IMR-90 (cell line): ENCODE data around the gene OPALIN. TPM values are rescaled to one million over a fixed set of nuclear protein-coding genes. Genes with fewer than 3 reads are reported as not detected.

Source experiments
- ATAC-seq: fragments of 200-7000 bp; cut with Tn5 transposase; 2 replicates; pipeline ENCODE4 v1.9.1; 2020; ENCODE audit warnings: low read depth, mild to moderate bottlenecking, moderate library complexity
- BruUV-seq: library from RNA; stranded (reverse); fragments of 400-500 nt; replicated peaks from 2 replicates; lab custom pipeline; 2021; lab: Mats Ljungman, UMichigan
- CTCF ChIA-PET: fragments of 300-600 bp; formaldehyde crosslinking; extraction: SDS; loops from one replicate; lab custom pipeline; 2021; ENCODE audit warnings: antibody characterized with exemption; lab: Yijun Ruan, JAX
- POLR2A ChIA-PET: fragments of 300-600 bp; sonication (Branson Sonifier 250); formaldehyde crosslinking; loops from one replicate; lab custom pipeline; 2022; ENCODE audit warnings: antibody characterized with exemption; ENCODE audit not compliant: unreplicated experiment; lab: Charles Lee
- DNase-seq: peaks from one replicate; pipeline ENCODE4 v3.0.0; 2013
- H2AFZ ChIP-seq: replicated peaks from 2 replicates; pipeline ENCODE3; 2013; ENCODE audit warnings: low read length, mild to moderate bottlenecking; ENCODE audit not compliant: poor library complexity
- H2AK5ac ChIP-seq: 2 replicates; pipeline ENCODE4 v1.6.1; 2013; ENCODE audit warnings: low read depth, low read length, inconsistent platforms
- H2AK9ac ChIP-seq: replicated peaks from 2 replicates; pipeline ENCODE3; 2013; ENCODE audit warnings: mild to moderate bottlenecking, low read depth, low read length, moderate library complexity; ENCODE audit not compliant: poor library complexity
- H2BK120ac ChIP-seq: 2 replicates; pipeline ENCODE4 v1.6.1; 2013; ENCODE audit warnings: low read depth, low read length, inconsistent platforms
- H2BK15ac ChIP-seq: 3 replicates; pipeline ENCODE4 v1.6.1; 2013; ENCODE audit warnings: low read depth, low read length, inconsistent platforms
- H2BK20ac ChIP-seq: 2 replicates; pipeline ENCODE4 v1.6.1; 2013; ENCODE audit warnings: low read depth, mild to moderate bottlenecking, inconsistent platforms, low read length, moderate library complexity
- H2BK5ac ChIP-seq: 2 replicates; pipeline ENCODE4 v1.6.1; 2013; ENCODE audit warnings: mild to moderate bottlenecking, low read depth, low read length, inconsistent platforms; ENCODE audit not compliant: poor library complexity, severe bottlenecking
- H3K14ac ChIP-seq: replicated peaks from 2 replicates; pipeline ENCODE4 v1.6.1; 2013; ENCODE audit warnings: low read depth, low read length, inconsistent platforms
- H3K18ac ChIP-seq: 2 replicates; pipeline ENCODE4 v1.6.1; 2013; ENCODE audit warnings: low read depth, low read length, control low read depth
- H3K23ac ChIP-seq: 2 replicates; pipeline ENCODE4 v1.6.1; 2013; ENCODE audit warnings: low read depth, low read length, inconsistent platforms
- H3K27ac ChIP-seq: 2 replicates; pipeline ENCODE4 v1.5.1; 2013; ENCODE audit warnings: mild to moderate bottlenecking, control low read depth, low read length; ENCODE audit not compliant: insufficient read depth
- H3K27me3 ChIP-seq: 2 replicates; pipeline ENCODE4 v1.6.1; 2013; ENCODE audit warnings: low read length; ENCODE audit not compliant: control insufficient read depth, insufficient read depth
- H3K36me3 ChIP-seq: 2 replicates; pipeline ENCODE4 v1.6.1; 2013; ENCODE audit warnings: low read length, mixed read lengths; ENCODE audit not compliant: control insufficient read depth, insufficient read depth
- H3K4ac ChIP-seq: 2 replicates; pipeline ENCODE4 v1.6.1; 2013; ENCODE audit warnings: low read depth, low read length, inconsistent platforms
- H3K4me1 ChIP-seq: 2 replicates; pipeline ENCODE4 v1.6.1; 2013; ENCODE audit warnings: low read length, mixed read lengths; ENCODE audit not compliant: control insufficient read depth, insufficient read depth
- H3K4me2 ChIP-seq: 2 replicates; pipeline ENCODE4 v1.6.1; 2013; ENCODE audit warnings: low read depth, mild to moderate bottlenecking, control low read depth, low read length, moderate library complexity
- H3K4me3 ChIP-seq: 2 replicates; pipeline ENCODE4 v1.5.1; 2013; ENCODE audit warnings: low read depth, mild to moderate bottlenecking, control low read depth, low read length, moderate library complexity; ENCODE audit not compliant: insufficient read depth
- H3K56ac ChIP-seq: 2 replicates; pipeline ENCODE4 v1.6.1; 2013; ENCODE audit warnings: low read length, inconsistent platforms; ENCODE audit not compliant: insufficient read depth; ENCODE audit errors: extremely low read depth
- H3K79me1 ChIP-seq, 2 experiments: 2 replicates each; pipeline ENCODE4 v1.6.1; 2013; ENCODE audit warnings: low read length in 2 of 2, inconsistent platforms in 1 of 2, low read depth in 1 of 2
- H3K9ac ChIP-seq: 2 replicates; pipeline ENCODE4 v1.6.1; 2013; ENCODE audit warnings: low read depth, low read length, control low read depth
- H3K9me1 ChIP-seq: 2 replicates; pipeline ENCODE4 v1.6.1; 2013; ENCODE audit warnings: low read length, inconsistent platforms; ENCODE audit not compliant: insufficient read depth
- H3K9me3 ChIP-seq: 2 replicates; pipeline ENCODE4 v1.6.1; 2013; ENCODE audit warnings: low read length; ENCODE audit not compliant: control insufficient read depth, insufficient read depth
- H4K20me1 ChIP-seq: 2 replicates; pipeline ENCODE4 v1.6.1; 2013; ENCODE audit warnings: low read length, inconsistent platforms; ENCODE audit not compliant: insufficient read depth
- H4K5ac ChIP-seq: 2 replicates; pipeline ENCODE4 v1.6.1; 2013; ENCODE audit warnings: mild to moderate bottlenecking, low read depth, low read length, control low read depth
- H4K8ac ChIP-seq, 2 experiments: 2 replicates each; pipeline ENCODE4 v1.6.1; 2013; ENCODE audit warnings: low read depth in 2 of 2, low read length in 2 of 2, control low read depth in 1 of 2, inconsistent platforms in 1 of 2
- H4K91ac ChIP-seq: 2 replicates; pipeline ENCODE4 v1.6.1; 2013; ENCODE audit warnings: low read depth, low read length, inconsistent platforms; ENCODE audit not compliant: insufficient read depth
- CEBPB ChIP-seq: IDR thresholded peaks from 2 replicates; pipeline ENCODE4 v1.6.1; 2012; ENCODE audit warnings: low read depth, low read length, improper control_type of control experiment
- FOS ChIP-seq: fragments of 150-350 bp; IDR thresholded peaks from 2 replicates; pipeline ENCODE4 v1.6.1; 2016; ENCODE audit warnings: low read depth, low read length
- MAZ ChIP-seq: IDR thresholded peaks from 2 replicates; pipeline ENCODE4 v1.6.1; 2012; ENCODE audit warnings: low read depth, mild to moderate bottlenecking, low read length, improper control_type of control experiment, moderate library complexity, borderline replicate concordance
- MXI1 ChIP-seq: IDR thresholded peaks from 2 replicates; pipeline ENCODE4 v1.6.1; 2012; ENCODE audit warnings: low read depth, mild to moderate bottlenecking, low read length, moderate library complexity, borderline replicate concordance
- NFE2L2 ChIP-seq: fragments of 150-350 bp; IDR thresholded peaks from 2 replicates; pipeline ENCODE4 v1.6.1; 2016; ENCODE audit warnings: low read depth, mild to moderate bottlenecking, low read length
- POLR2A ChIP-seq: IDR thresholded peaks from 2 replicates; pipeline ENCODE4 v1.6.1; 2012; ENCODE audit warnings: mild to moderate bottlenecking, low read depth, low read length
- RAD21 ChIP-seq: IDR thresholded peaks from 2 replicates; pipeline ENCODE4 v1.6.1; 2012; ENCODE audit warnings: low read length, improper control_type of control experiment
- RCOR1 ChIP-seq: IDR thresholded peaks from 2 replicates; pipeline ENCODE4 v1.6.1; 2012; ENCODE audit warnings: mild to moderate bottlenecking, low read length, improper control_type of control experiment; ENCODE audit not compliant: insufficient replicate concordance
- RFX5 ChIP-seq: IDR thresholded peaks from 2 replicates; pipeline ENCODE4 v1.8.0; 2012; ENCODE audit warnings: low read depth, mild to moderate bottlenecking, low read length, moderate library complexity
- USF2 ChIP-seq: fragments of 150-350 bp; IDR thresholded peaks from 2 replicates; pipeline ENCODE4 v1.6.1; 2017; ENCODE audit warnings: mild to moderate bottlenecking, antibody characterized with exemption, low read length, low read depth
- WGBS, 2 experiments: methylation state at CpG; one replicate each; pipeline versions ENCODE4 v1.1.5 to v1.1.7; 2013; ENCODE audit warnings: missing lambda C conversion rate in 2 of 2; ENCODE audit not compliant: insufficient read length in 1 of 2; ENCODE audit errors: extremely low coverage in 2 of 2; 5-methylcytosine and 5-hydroxymethylcytosine counted together
- dilution Hi-C: fragments of 300-500 bp; cut with HindIII; formaldehyde crosslinking; loops from one replicate; pipeline ENCODE4 v1.14.3; 2018; ENCODE audit warnings: low sequenced_read_pairs; ENCODE audit not compliant: unreplicated experiment
- in situ Hi-C: fragments of 300-500 bp; cut with MboI; formaldehyde crosslinking; loops from 3 replicates; pipeline ENCODE4 v1.14.3; 2019; ENCODE audit warnings: low sequenced_read_pairs, inconsistent platforms, mixed read lengths
- intact Hi-C: fragments of 100-400 bp; cut with micrococcal nuclease; formaldehyde crosslinking; loops from 2 replicates; pipeline ENCODE4 v1.10.0; 2022
- polyA plus RNA-seq, 3 experiments: library from polyadenylated mRNA; depleted of rRNA; stranded (reverse); fragments of >200 nt; gene quantifications; 2 replicates each; pipeline ENCODE4 v1.2.3, GENCODE V29; 2012; ENCODE audit warnings: low replicate concordance in 1 of 3
- total RNA-seq: library from RNA; depleted of rRNA; stranded (reverse); fragments of >200 nt; gene quantifications from 2 replicates; pipeline ENCODE4 v1.2.3, GENCODE V29; 2012

OPALIN gene
- total and polyA plus RNA-seq, 2 of the 4 experiments (the other 2 are of a cell fraction), result not detected

GRCh38 chr10:96305019-96305418, 53.8 kb downstream of the OPALIN start:
- in situ Hi-C loops, result no loop called here
- Histone ChIP-seq H3K18ac (no peak overlapping the region), H3K4me2 (no peak overlapping the region), H3K9ac (no peak overlapping the region), H2BK120ac (no peak overlapping the region), H3K27ac (no peak overlapping the region), H3K9me3 (no peaks in the 10 kb centered on the region), H2AK9ac (no peak overlapping the region), H4K91ac (no peak overlapping the region), H3K79me1 (no peaks in the 10 kb centered on the region), H2BK5ac (no peak overlapping the region), H2AFZ (no peak overlapping the region), H3K4me3 (no peak overlapping the region), H2BK20ac (no peak overlapping the region), H3K23ac (no peak overlapping the region), H2AK5ac (no peak overlapping the region), H3K4me1 (no peaks in the 10 kb centered on the region), H3K4ac (no peak overlapping the region), H2BK15ac (no peak overlapping the region), H4K5ac (no peak overlapping the region), H3K56ac (no peak overlapping the region), H3K14ac (no peak overlapping the region), H3K36me3 (no peaks in the 10 kb centered on the region), H3K27me3 (no peaks in the 10 kb centered on the region), H3K9me1 (no peaks in the 10 kb centered on the region), H4K20me1 (no peaks in the 10 kb centered on the region), H4K8ac (no peak overlapping the region)
- WGBS, 2 experiments, result no CpG with 5 or more reads among the region's 3 CpGs
- CTCF ChIA-PET, result interaction anchor here (0.5 kb wide), 1 partner anchor 11 kb away, joined by 3 read pairs; no protein-coding TSS in a partner anchor
- ATAC-seq, result no peak
- BruUV-seq, result no TSS peak
- intact Hi-C loops, result no loop called here
- TF ChIP-seq RCOR1, result no peak
- TF ChIP-seq POLR2A, result no peak
- no peak for TF ChIP-seq CEBPB
- TF ChIP-seq RFX5, result no peak
- TF ChIP-seq RAD21, result no peak
- TF ChIP-seq FOS, result no peak
- no peak for TF ChIP-seq NFE2L2
- no peak for TF ChIP-seq MAZ
- no peak for TF ChIP-seq MXI1
- TF ChIP-seq USF2, result no peak
- dilution Hi-C loops, result no loop called here
- DNase-seq, result no peak
- POLR2A ChIA-PET, result no interaction called here
